Right renal pelvis (tissue), 4 donors: Measurements from ENCODE around the gene BICRAL. TPM values are rescaled to one million over a fixed set of nuclear protein-coding genes. Genes with fewer than 3 reads are reported as not detected.
"Not testable (repeated sequence)": the region's sequence is repeated elsewhere in the genome, so short reads cannot be mapped to it uniquely, and the experiment has no call there.

Source experiments
- DNase-seq, 4 donors: peaks; one replicate each; pipeline ENCODE4 v3.0.0-alpha.2; 2013; ENCODE audit warnings: low read depth in 4 of 4, low spot score in 3 of 4, missing footprints in 1 of 4
- polyA plus RNA-seq, 4 donors: library from polyadenylated mRNA; unstranded; fragments of 120-200 nt; gene quantifications; one replicate each; pipeline ENCODE4 v1.2.1, GENCODE V29; 2013; ENCODE audit not compliant: insufficient read length in 4 of 4

Gene BICRAL
- polyA plus RNA-seq, 4 donors: 14.7 to 18.1 (median 16.1) TPM

GRCh38 chr6:42761287-42762067, 20.4 kb upstream of the BICRAL start:
- DNase-seq: no peak

GRCh38 chr6:42762426-42762859, 19.4 kb upstream of the BICRAL start:
- DNase-seq: no peak

GRCh38 chr6:42762950-42763349, 18.9 kb upstream of the BICRAL start:
- no peak for DNase-seq

- DNase-seq: no peak
These were observed 16.8 kb upstream of the BICRAL start for GRCh38 chr6:42764911-42765648.

GRCh38 chr6:42766163-42766670, 15.6 kb upstream of the BICRAL start:
- DNase-seq: no peak

- DNase-seq: no peak
These were observed 12.8 kb upstream of the BICRAL start for GRCh38 chr6:42769051-42769450.

GRCh38 chr6:42769836-42770235, 12.0 kb upstream of the BICRAL start:
- no peak for DNase-seq

GRCh38 chr6:42771741-42772100, 10.1 kb upstream of the BICRAL start:
- DNase-seq: no peak

- DNase-seq: no peak
These were observed 7.7 kb upstream of the BICRAL start for GRCh38 chr6:42774201-42774600.

GRCh38 chr6:42774821-42775487, 6.9 kb upstream of the BICRAL start:
- DNase-seq: not testable (repeated sequence)

GRCh38 chr6:42777126-42777822, 4.6 kb upstream of the BICRAL start:
- no peak for DNase-seq

- DNase-seq: no peak
These were observed 3.7 kb upstream of the BICRAL start for GRCh38 chr6:42778122-42778521.

GRCh38 chr6:42779521-42779920, 2.3 kb upstream of the BICRAL start:
- DNase-seq: no peak

- DNase-seq: no peak
These were observed 381 bp upstream of the BICRAL start for GRCh38 chr6:42781546-42781795.

GRCh38 chr6:42782689-42783176, 881 bp downstream of the BICRAL start:
- DNase-seq: peak in 1 of 4 donors; percentile 74

- peak in 2 of 4 donors; percentile 58 to 85 for DNase-seq
These were observed 1.5 kb downstream of the BICRAL start for GRCh38 chr6:42783177-42783875.

GRCh38 chr6:42783876-42784642, 2.2 kb downstream of the BICRAL start:
- no peak for DNase-seq

- no peak for DNase-seq
These were observed 3.1 kb downstream of the BICRAL start for GRCh38 chr6:42784717-42785498.
